GM12878 (cell line): Measurements from ENCODE around the gene TPO. TPM values are rescaled to one million over a fixed set of nuclear protein-coding genes. Genes with fewer than 3 reads are reported as not detected.

Experiments used
- ATAC-seq: fragments of 200-7000 bp; cut with Tn5 transposase; 3 replicates; pipeline ENCODE4 v1.9.1; 2020; ENCODE audit warnings: mild to moderate bottlenecking, moderate library complexity
- BruUV-seq: library from RNA; stranded (reverse); fragments of 400-500 nt; replicated peaks from 2 replicates; lab custom pipeline; 2021; lab: Mats Ljungman, UMichigan
- CTCF ChIA-PET: fragments of 300-600 bp; sonication (Branson Sonifier 250); formaldehyde crosslinking; extraction: SDS; loops from one replicate; lab custom pipeline; 2021; ENCODE audit warnings: inconsistent platforms; lab: Yijun Ruan, JAX
- POLR2A ChIA-PET: fragments of 350-600 bp; formaldehyde crosslinking; extraction: SDS; loops from one replicate; lab custom pipeline; 2021; ENCODE audit warnings: inconsistent platforms; lab: Charles Lee
- RAD21 ChIA-PET: fragments of 300-600 bp; sonication (Branson Sonifier 250); formaldehyde crosslinking; loops from one replicate; lab custom pipeline; 2023; ENCODE audit warnings: antibody characterized with exemption; ENCODE audit not compliant: unreplicated experiment; lab: Charles Lee
- SMC1A ChIA-PET: fragments of 300-600 bp; sonication (Branson Sonifier 250); formaldehyde crosslinking; loops from one replicate; lab custom pipeline; 2023; ENCODE audit not compliant: unreplicated experiment, uncharacterized antibody; lab: Charles Lee
- DNase-seq: peaks from one replicate; pipeline ENCODE4 v3.0.0-alpha.2; 2011; ENCODE audit warnings: low read depth, low spot score
- FAIRE-seq: peaks from 3 replicates; lab custom pipeline; 2011; peaks lifted over from hg19 to GRCh38; lab: Jason Lieb, UNC
- H2AFZ ChIP-seq: 2 replicates; pipeline ENCODE4 v1.6.0; 2011; ENCODE audit warnings: low read depth, low read length, control low read depth; ENCODE audit not compliant: control insufficient read depth
- H3K27ac ChIP-seq: 2 replicates; pipeline ENCODE4 v1.5.1; 2011; ENCODE audit warnings: control low read depth; ENCODE audit not compliant: control insufficient read depth, insufficient read depth
- H3K27me3 ChIP-seq, 2 experiments: replicated peaks in 1 of 2; 2 replicates each; pipeline versions ENCODE4 v1.6.0 to v1.6.1; 2011; ENCODE audit warnings: low read length in 1 of 2; ENCODE audit not compliant: control insufficient read depth in 2 of 2, insufficient read depth in 2 of 2
- H3K36me3 ChIP-seq, 2 experiments: 2 replicates each; pipeline ENCODE4 v1.5.1; 2011; ENCODE audit warnings: low read length in 1 of 2; ENCODE audit not compliant: control insufficient read depth in 2 of 2, insufficient read depth in 2 of 2
- H3K4me1 ChIP-seq: 2 replicates; pipeline ENCODE4 v1.6.1; 2011; ENCODE audit warnings: mild to moderate bottlenecking, low read length, moderate library complexity, mixed read lengths; ENCODE audit not compliant: control insufficient read depth, insufficient read depth
- H3K4me2 ChIP-seq: 2 replicates; pipeline ENCODE4 v1.6.0; 2011; ENCODE audit warnings: control low read depth; ENCODE audit not compliant: control insufficient read depth, insufficient read depth
- H3K4me3 ChIP-seq: fragments of 200-600 bp; sonication (generic); 2 replicates; pipeline ENCODE4 v1.5.1; 2016
- H3K79me2 ChIP-seq: 2 replicates; pipeline ENCODE4 v1.6.0; 2011; ENCODE audit warnings: low read length; ENCODE audit not compliant: control insufficient read depth, insufficient read depth
- H3K9ac ChIP-seq: 2 replicates; pipeline ENCODE4 v1.8.0; 2011; ENCODE audit warnings: low read length, control low read depth, mixed read lengths; ENCODE audit not compliant: control insufficient read depth, insufficient read depth
- H3K9me3 ChIP-seq: replicated peaks from 3 replicates; pipeline ENCODE4 v1.5.1; 2011; ENCODE audit warnings: mild to moderate bottlenecking, low read length; ENCODE audit not compliant: control insufficient read depth, insufficient read depth
- H4K20me1 ChIP-seq: 2 replicates; pipeline ENCODE4 v1.6.0; 2011; ENCODE audit not compliant: control insufficient read depth, insufficient read depth
- ATF2 ChIP-seq: IDR thresholded peaks from 2 replicates; pipeline ENCODE4 v1.6.1; 2012; ENCODE audit warnings: low read length, inconsistent platforms
- CBFB ChIP-seq: IDR thresholded peaks from 2 replicates; pipeline ENCODE4 v1.6.1; 2016; ENCODE audit warnings: antibody characterized with exemption, low read depth
- CBX3 ChIP-seq: fragments of 200-600 bp; sonication (generic); IDR thresholded peaks from 2 replicates; pipeline ENCODE4 v1.6.1; 2016; ENCODE audit warnings: low read depth, borderline replicate concordance
- CBX5 ChIP-seq: sonication (generic); IDR thresholded peaks from 2 replicates; pipeline ENCODE4 v1.6.1; 2016; ENCODE audit warnings: low read depth, moderate library complexity, mild to moderate bottlenecking, inconsistent platforms
- NFYA ChIP-seq: IDR thresholded peaks from 2 replicates; pipeline ENCODE4 v1.6.1; 2011; ENCODE audit warnings: low read depth, mild to moderate bottlenecking, low read length, improper control_type of control experiment, borderline replicate concordance
- RFX5 ChIP-seq: IDR thresholded peaks from 2 replicates; pipeline ENCODE4 v1.6.1; 2011; ENCODE audit warnings: low read depth, low read length, improper control_type of control experiment
- STAT1 ChIP-seq: fragments of 450-650 bp; conservative IDR thresholded peaks from 2 replicates; pipeline ENCODE4 v1.6.1; 2014; ENCODE audit warnings: antibody characterized with exemption, mild to moderate bottlenecking
- TCF3 ChIP-seq: IDR thresholded peaks from 2 replicates; pipeline ENCODE4 v1.6.1; 2012; ENCODE audit warnings: low read depth, mild to moderate bottlenecking, low read length, borderline replicate concordance; ENCODE audit not compliant: insufficient read depth
- TCF7 ChIP-seq: IDR thresholded peaks from 2 replicates; pipeline ENCODE4 v1.6.1; 2014; ENCODE audit warnings: antibody characterized with exemption, borderline replicate concordance
- ZBTB11 ChIP-seq: fragments of 450-650 bp; formaldehyde crosslinking; IDR thresholded peaks from 2 replicates; pipeline ENCODE4 v1.5.0; 2022; ENCODE audit warnings: mild to moderate bottlenecking, missing genetic modification characterization
- WGBS: methylation state at CpG from one replicate; pipeline ENCODE4 v1.1.6; 2016; ENCODE audit warnings: low lambda C conversion rate; ENCODE audit not compliant: insufficient replicate concordance, insufficient coverage; ENCODE audit errors: missing lambda C conversion rate; 5-methylcytosine and 5-hydroxymethylcytosine counted together
- in situ Hi-C: fragments of 300-500 bp; cut with MboI; formaldehyde crosslinking; loops from 9 replicates; pipeline ENCODE4 v1.14.3; 2018; ENCODE audit warnings: mixed read lengths
- intact Hi-C: fragments of 100-400 bp; cut with micrococcal nuclease; formaldehyde crosslinking; loops from one replicate; pipeline ENCODE4 v1.14.2; 2022; ENCODE audit not compliant: unreplicated experiment
- polyA plus RNA-seq, 11 experiments: library from polyadenylated mRNA; depleted of rRNA in 4 of 11; unstranded in 6 of 11; stranded (reverse) in 5 of 11; fragments of >200 nt; fragmentation: Nextera tagmentation in 4 of 11; fragmentation: Illumina TruSeq in 1 of 11; extraction: Ambion mirVana in 4 of 11; extraction: Trizol in 1 of 11; gene quantifications; 1 replicate in 1 of 11; 2 replicates in 10 of 11; pipeline versions ENCODE4 v1.2.1 to v1.2.3, GENCODE V29; 2011 to 2016; ENCODE audit warnings: inconsistent platforms in 2 of 11, missing spikeins in 2 of 11, low read depth in 1 of 11
- total RNA-seq, 4 experiments: library from RNA; depleted of rRNA in 3 of 4; stranded (reverse); fragments of >200 nt in 3 of 4; fragmentation: Illumina TruSeq in 1 of 4; extraction: Trizol in 1 of 4; gene quantifications; 2 replicates each; pipeline versions ENCODE4 v1.2.1 to v1.2.3, GENCODE V29; 2013 to 2021
- TF ChIP-seq, protein P1 (sequence below): fragments of 450-650 bp; IDR thresholded peaks from 2 replicates; pipeline ENCODE4 v1.6.1; 2018; ENCODE audit warnings: mild to moderate bottlenecking, low read depth, moderate library complexity; ENCODE audit not compliant: partially characterized antibody
- TF ChIP-seq, protein P2 (sequence below): fragments of 450-650 bp; IDR thresholded peaks from 2 replicates; pipeline ENCODE4 v1.6.1; 2016; ENCODE audit warnings: mild to moderate bottlenecking
- TF ChIP-seq, protein P3 (sequence below): fragments of 450-650 bp; IDR thresholded peaks from 2 replicates; pipeline ENCODE4 v1.6.1; 2016; ENCODE audit warnings: mild to moderate bottlenecking

TPO gene
- total and polyA plus RNA-seq, 10 of the 15 experiments (the other 5 are each of a cell fraction or from before 2014, with no cell fraction given) = 0.07 to 0.11 TPM; not detected in 8

GRCh38 chr2:1477196-1478040, 64.2 kb downstream of the TPO start:
- Histone ChIP-seq H3K4me1 (no peaks in the 10 kb centered on the region), H4K20me1 (no peaks in the 10 kb centered on the region), H3K9me3 (no peaks in the 10 kb centered on the region; the same call in 2 of the 3 replicates), H2AFZ (no peak overlapping the region), H3K4me2 (no peak overlapping the region), H3K4me3 (no peak overlapping the region), H3K36me3 (no peaks in the 10 kb centered on the region), H3K27ac (no peak overlapping the region), H3K9ac (no peak overlapping the region), H3K79me2 (no peaks in the 10 kb centered on the region), H3K27me3 (no peaks in the 10 kb centered on the region)
- ChIA-PET CTCF (no interaction called here), POLR2A (no interaction called here), RAD21 (no interaction called here), SMC1A (no interaction called here)
- DNase-seq = no peak
- BruUV-seq = no TSS peak
- ATAC-seq = no peak
- FAIRE-seq = no peak
- 75% methylated on average over 43 of the region's 76 CpGs for WGBS
- in situ Hi-C loops (no loop called here), intact Hi-C loops (no loop called here)
- TF ChIP-seq ATF2 = no peak
- TF ChIP-seq ZBTB11 (CRISPR knock-in tag) = no peak
- TF ChIP-seq TCF3 = no peak
- TF ChIP-seq NFYA = no peak
- TF ChIP-seq STAT1 = no peak
- TF ChIP-seq, protein P1, sequence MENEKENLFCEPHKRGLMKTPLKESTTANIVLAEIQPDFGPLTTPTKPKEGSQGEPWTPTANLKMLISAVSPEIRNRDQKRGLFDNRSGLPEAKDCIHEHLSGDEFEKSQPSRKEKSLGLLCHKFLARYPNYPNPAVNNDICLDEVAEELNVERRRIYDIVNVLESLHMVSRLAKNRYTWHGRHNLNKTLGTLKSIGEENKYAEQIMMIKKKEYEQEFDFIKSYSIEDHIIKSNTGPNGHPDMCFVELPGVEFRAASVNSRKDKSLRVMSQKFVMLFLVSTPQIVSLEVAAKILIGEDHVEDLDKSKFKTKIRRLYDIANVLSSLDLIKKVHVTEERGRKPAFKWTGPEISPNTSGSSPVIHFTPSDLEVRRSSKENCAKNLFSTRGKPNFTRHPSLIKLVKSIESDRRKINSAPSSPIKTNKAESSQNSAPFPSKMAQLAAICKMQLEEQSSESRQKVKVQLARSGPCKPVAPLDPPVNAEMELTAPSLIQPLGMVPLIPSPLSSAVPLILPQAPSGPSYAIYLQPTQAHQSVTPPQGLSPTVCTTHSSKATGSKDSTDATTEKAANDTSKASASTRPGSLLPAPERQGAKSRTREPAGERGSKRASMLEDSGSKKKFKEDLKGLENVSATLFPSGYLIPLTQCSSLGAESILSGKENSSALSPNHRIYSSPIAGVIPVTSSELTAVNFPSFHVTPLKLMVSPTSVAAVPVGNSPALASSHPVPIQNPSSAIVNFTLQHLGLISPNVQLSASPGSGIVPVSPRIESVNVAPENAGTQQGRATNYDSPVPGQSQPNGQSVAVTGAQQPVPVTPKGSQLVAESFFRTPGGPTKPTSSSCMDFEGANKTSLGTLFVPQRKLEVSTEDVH = no peak
- TF ChIP-seq CBFB = no peak
- TF ChIP-seq, protein P2, sequence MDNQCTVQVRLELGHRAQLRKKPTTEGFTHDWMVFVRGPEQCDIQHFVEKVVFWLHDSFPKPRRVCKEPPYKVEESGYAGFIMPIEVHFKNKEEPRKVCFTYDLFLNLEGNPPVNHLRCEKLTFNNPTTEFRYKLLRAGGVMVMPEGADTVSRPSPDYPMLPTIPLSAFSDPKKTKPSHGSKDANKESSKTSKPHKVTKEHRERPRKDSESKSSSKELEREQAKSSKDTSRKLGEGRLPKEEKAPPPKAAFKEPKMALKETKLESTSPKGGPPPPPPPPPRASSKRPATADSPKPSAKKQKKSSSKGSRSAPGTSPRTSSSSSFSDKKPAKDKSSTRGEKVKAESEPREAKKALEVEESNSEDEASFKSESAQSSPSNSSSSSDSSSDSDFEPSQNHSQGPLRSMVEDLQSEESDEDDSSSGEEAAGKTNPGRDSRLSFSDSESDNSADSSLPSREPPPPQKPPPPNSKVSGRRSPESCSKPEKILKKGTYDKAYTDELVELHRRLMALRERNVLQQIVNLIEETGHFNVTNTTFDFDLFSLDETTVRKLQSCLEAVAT = no peak
- no peak for TF ChIP-seq TCF7
- TF ChIP-seq, protein P3, sequence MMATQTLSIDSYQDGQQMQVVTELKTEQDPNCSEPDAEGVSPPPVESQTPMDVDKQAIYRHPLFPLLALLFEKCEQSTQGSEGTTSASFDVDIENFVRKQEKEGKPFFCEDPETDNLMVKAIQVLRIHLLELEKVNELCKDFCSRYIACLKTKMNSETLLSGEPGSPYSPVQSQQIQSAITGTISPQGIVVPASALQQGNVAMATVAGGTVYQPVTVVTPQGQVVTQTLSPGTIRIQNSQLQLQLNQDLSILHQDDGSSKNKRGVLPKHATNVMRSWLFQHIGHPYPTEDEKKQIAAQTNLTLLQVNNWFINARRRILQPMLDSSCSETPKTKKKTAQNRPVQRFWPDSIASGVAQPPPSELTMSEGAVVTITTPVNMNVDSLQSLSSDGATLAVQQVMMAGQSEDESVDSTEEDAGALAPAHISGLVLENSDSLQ = no peak
- TF ChIP-seq CBX5 = no peak
- TF ChIP-seq RFX5 = no peak
- no peak for TF ChIP-seq CBX3
